Common myeloid progenitor, CD34-positive (primary cell): ENCODE results near the gene ZNF438.

ENCODE experiments used
- CTCF ChIA-PET: fragments of 350-600 bp; sonication (Branson Sonifier 250); formaldehyde crosslinking; loops from one replicate; lab custom pipeline; 2021; ENCODE audit warnings: antibody characterized with exemption; lab: Charles Lee
- POLR2A ChIA-PET: fragments of 350-600 bp; sonication (Branson Sonifier 250); formaldehyde crosslinking; loops from one replicate; lab custom pipeline; 2021; ENCODE audit warnings: antibody characterized with exemption; lab: Charles Lee
- DNase-seq, 3 donors: peaks; one replicate each; pipeline versions ENCODE4 v3.0.0 to v3.0.0-alpha.2; 2013
- H3K27ac ChIP-seq, 2 experiments: 1 replicate in 1 of 2; 2 replicates in 1 of 2; pipeline ENCODE4 v1.7.0; 2013; ENCODE audit warnings: inconsistent platforms in 2 of 2, low read length in 2 of 2, mild to moderate bottlenecking in 2 of 2, low read depth in 1 of 2, moderate library complexity in 1 of 2; ENCODE audit not compliant: severe bottlenecking in 2 of 2, insufficient read depth in 1 of 2, poor library complexity in 1 of 2
- H3K27me3 ChIP-seq, 5 experiments: replicated peaks in 2 of 5; 1 replicate in 3 of 5; 2 replicates in 2 of 5; pipeline versions ENCODE4 v1.6.1 to v1.7.0; 2013; ENCODE audit warnings: low read length in 4 of 5, mild to moderate bottlenecking in 2 of 5, moderate library complexity in 2 of 5, inconsistent platforms in 1 of 5; ENCODE audit not compliant: insufficient read depth in 5 of 5, control insufficient read depth in 4 of 5
- H3K36me3 ChIP-seq, 4 experiments: 1 replicate in 2 of 4; 2 replicates in 2 of 4; pipeline versions ENCODE4 v1.6.1 to v1.7.0; 2013; ENCODE audit warnings: low read length in 3 of 4, control low read depth in 1 of 4, mild to moderate bottlenecking in 1 of 4; ENCODE audit not compliant: control insufficient read depth in 4 of 4, insufficient read depth in 4 of 4
- H3K4me1 ChIP-seq, 4 experiments: 1 replicate in 3 of 4; 2 replicates in 1 of 4; pipeline versions ENCODE4 v1.6.1 to v1.7.1; 2013; ENCODE audit warnings: low read length in 3 of 4, mild to moderate bottlenecking in 3 of 4, control low read depth in 1 of 4, inconsistent platforms in 1 of 4, moderate library complexity in 1 of 4; ENCODE audit not compliant: control insufficient read depth in 4 of 4, insufficient read depth in 4 of 4; ENCODE audit errors: control extremely low read depth in 1 of 4
- H3K4me3 ChIP-seq, 7 experiments: 1 replicate in 4 of 7; 2 replicates in 3 of 7; pipeline versions ENCODE4 v1.5.1 to v1.7.0; 2013; ENCODE audit warnings: mild to moderate bottlenecking in 7 of 7, low read length in 6 of 7, moderate library complexity in 6 of 7, inconsistent platforms in 2 of 7, low read depth in 2 of 7, control low read depth in 1 of 7; ENCODE audit not compliant: insufficient read depth in 4 of 7, control insufficient read depth in 1 of 7; ENCODE audit errors: extremely low read depth in 1 of 7
- H3K9me3 ChIP-seq, 5 experiments: 1 replicate in 4 of 5; 2 replicates in 1 of 5; pipeline versions ENCODE4 v1.6.1 to v1.7.1; 2013; ENCODE audit warnings: low read length in 4 of 5, mild to moderate bottlenecking in 2 of 5, inconsistent platforms in 1 of 5, low read depth in 1 of 5, moderate library complexity in 1 of 5; ENCODE audit not compliant: control insufficient read depth in 4 of 5, insufficient read depth in 2 of 5; ENCODE audit errors: control extremely low read depth in 1 of 5
- WGBS: methylation state at CpG from one replicate; pipeline ENCODE4 v1.1.5; 2013; ENCODE audit not compliant: insufficient coverage; 5-methylcytosine and 5-hydroxymethylcytosine counted together

Gene ZNF438

GRCh38 chr10:30836406-30836805 lies 195.3 kb downstream of the ZNF438 start:
- Histone ChIP-seq H3K4me3 (no peak overlapping the region), H3K9me3 (no peaks in the 10 kb centered on the region), H3K36me3 (no peaks in the 10 kb centered on the region), H3K4me1 (peaks cover 0 to 6% (median 0%) of the 10 kb centered on the region in 4 experiments), H3K27ac (no peak overlapping the region), H3K27me3 (no peaks in the 10 kb centered on the region)
- WGBS, result 100% methylated on average over 2 of the region's 2 CpGs
- DNase-seq, result no peak
- CTCF ChIA-PET, result no interaction called here
- POLR2A ChIA-PET, result no interaction called here

GRCh38 chr10:30835146-30835545 lies 196.5 kb downstream of the ZNF438 start:
- Histone ChIP-seq H3K4me1 (peaks cover 0 to 6% (median 0%) of the 10 kb centered on the region in 4 experiments), H3K27me3 (no peaks in the 10 kb centered on the region), H3K9me3 (no peaks in the 10 kb centered on the region), H3K4me3 (no peak overlapping the region), H3K36me3 (no peaks in the 10 kb centered on the region), H3K27ac (no peak overlapping the region)
- DNase-seq, result no peak
- WGBS, result 83% methylated on average over 7 of the region's 12 CpGs
- ChIA-PET CTCF (no interaction called here), POLR2A (interaction anchor here (0.7 kb wide), 1 partner anchor 16 kb away, joined by 3 read pairs; no protein-coding TSS in a partner anchor)

- Histone ChIP-seq H3K9me3 (no peaks in the 10 kb centered on the region), H3K4me3 (no peak overlapping the region), H3K36me3 (no peaks in the 10 kb centered on the region), H3K27me3 (no peaks in the 10 kb centered on the region), H3K4me1 (peaks cover 0 to 6% (median 0%) of the 10 kb centered on the region in 4 experiments), H3K27ac (no peak overlapping the region)
- DNase-seq, result no peak
- 100% methylated on average over 1 of the region's 3 CpGs for WGBS
- POLR2A ChIA-PET, result no interaction called here
- CTCF ChIA-PET, result no interaction called here
Observed at GRCh38 chr10:30834651-30835050, 197.0 kb downstream of the ZNF438 start.

GRCh38 chr10:30834153-30834552 lies 197.5 kb downstream of the ZNF438 start:
- POLR2A ChIA-PET, result no interaction called here

DNA sequence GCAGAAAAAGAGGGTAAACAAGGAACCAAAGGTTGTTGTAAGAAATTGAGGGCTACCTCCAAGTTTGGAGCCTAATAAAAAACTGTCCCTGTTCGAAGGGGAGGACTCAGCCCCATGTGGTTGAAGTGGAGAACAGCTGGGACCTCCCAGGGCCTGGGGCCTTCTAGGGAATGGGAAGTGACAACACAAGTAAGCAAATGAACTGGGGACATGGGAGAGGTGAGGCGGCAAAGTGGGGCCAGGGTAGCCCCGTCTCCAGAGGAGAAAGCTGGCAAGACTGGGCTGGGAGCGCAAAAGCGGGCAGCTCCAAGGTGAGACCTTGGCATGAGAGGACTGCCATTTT lies 198.1 kb downstream of the ZNF438 start:
- Histone ChIP-seq H3K4me3 (no peak overlapping the region), H3K27me3 (no peaks in the 10 kb centered on the region), H3K36me3 (no peaks in the 10 kb centered on the region), H3K4me1 (peaks cover 0 to 6% (median 0%) of the 10 kb centered on the region in 4 experiments), H3K9me3 (no peaks in the 10 kb centered on the region), H3K27ac (no peak overlapping the region)
- ChIA-PET POLR2A (no interaction called here), CTCF (interaction anchor here (1.4 kb wide), 1 partner anchor 49 kb away, joined by 3 read pairs; no protein-coding TSS in a partner anchor)
- no peak for DNase-seq
- WGBS, result 97% methylated on average over 5 of the region's 5 CpGs

More at GRCh38 chr10:30834153-30834552, 197.5 kb downstream of the ZNF438 start:
- no peak for DNase-seq
- H3K27ac ChIP-seq, result no peak overlapping the region
- CTCF ChIA-PET, result interaction anchor here (1.4 kb wide), 1 partner anchor 50 kb away, joined by 3 read pairs; no protein-coding TSS in a partner anchor
- peaks cover 0 to 6% (median 0%) of the 10 kb centered on the region in 4 experiments for H3K4me1 ChIP-seq
- no peaks in the 10 kb centered on the region for H3K27me3 ChIP-seq
- H3K36me3 ChIP-seq, result no peaks in the 10 kb centered on the region
- no peak overlapping the region for H3K4me3 ChIP-seq
- WGBS, result 92% methylated on average over 3 of the region's 4 CpGs
- no peaks in the 10 kb centered on the region for H3K9me3 ChIP-seq

DNA sequence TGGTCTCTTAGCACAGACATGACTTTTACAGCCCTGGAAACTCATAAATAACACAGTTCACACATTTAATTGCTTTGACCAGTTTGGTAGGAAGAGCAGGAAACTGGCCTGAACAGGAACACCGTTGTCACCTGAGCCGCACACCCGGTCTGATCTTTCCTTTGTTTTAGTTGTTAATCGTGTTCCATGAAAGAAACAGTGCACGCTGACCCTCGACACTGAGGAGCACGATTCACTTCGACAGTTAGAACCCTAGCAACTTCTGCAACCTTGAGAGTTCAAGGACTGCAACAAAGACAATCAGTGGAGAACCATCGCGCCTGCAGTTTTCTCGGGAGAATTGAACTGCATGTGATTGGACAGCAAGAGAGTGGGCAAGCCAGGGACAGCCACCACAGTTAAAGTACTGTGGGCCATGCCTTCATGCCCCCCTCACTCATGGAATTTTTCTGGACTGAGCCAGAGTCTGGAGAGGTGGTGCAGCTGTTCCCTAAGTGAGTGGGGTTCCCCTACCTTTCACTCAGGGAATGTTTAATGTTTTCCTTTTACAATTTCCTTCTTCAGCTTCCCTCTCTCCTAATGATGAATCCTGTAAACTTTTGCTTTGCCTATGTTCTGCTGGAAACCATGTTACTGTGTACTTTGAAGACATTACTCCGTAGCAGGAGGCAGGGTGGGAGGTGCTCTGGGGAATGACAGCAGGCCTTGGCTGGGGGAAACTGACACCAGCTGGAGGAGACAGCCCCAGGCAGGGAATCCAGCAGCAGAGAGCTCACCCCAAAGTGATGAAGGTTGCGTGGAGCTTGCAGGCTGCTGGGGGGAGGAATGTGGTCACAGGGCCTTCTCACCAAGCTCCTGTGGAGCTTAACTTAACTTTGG lies 198.7 kb downstream of the ZNF438 start:
- peaks cover 0 to 6% (median 0%) of the 10 kb centered on the region in 4 experiments for H3K4me1 ChIP-seq
- H3K4me3 ChIP-seq, result no peak overlapping the region
- CTCF ChIA-PET, result interaction anchor here (1.4 kb wide), 1 partner anchor 49 kb away, joined by 3 read pairs; no protein-coding TSS in a partner anchor
- 76% methylated on average over 12 of the region's 13 CpGs for WGBS
- POLR2A ChIA-PET, result no interaction called here
- DNase-seq, result no peak
- no peaks in the 10 kb centered on the region for H3K9me3 ChIP-seq
- H3K36me3 ChIP-seq, result no peaks in the 10 kb centered on the region
- no peaks in the 10 kb centered on the region for H3K27me3 ChIP-seq
- H3K27ac ChIP-seq, result no peak overlapping the region
